B cell (primary cell): ENCODE results near the gene CDC37.
"Not testable (repeated sequence)": the region's sequence is repeated elsewhere in the genome, so short reads cannot be mapped to it uniquely, and the experiment has no call there.

Experiments used
- EZH2 ChIP-seq: IDR thresholded peaks from 2 replicates; pipeline ENCODE4 v1.6.1; 2012; ENCODE audit warnings: borderline replicate concordance, low read depth, mild to moderate bottlenecking, moderate library complexity, low read length; ENCODE audit not compliant: insufficient read depth, poor library complexity, severe bottlenecking
- TF ChIP-seq, protein P1 (sequence below): fragments of 200-600 bp; IDR thresholded peaks from one replicate; pipeline ENCODE4 v1.8.0; 2022; ENCODE audit warnings: antibody characterized with exemption, mild to moderate bottlenecking

DNA sequence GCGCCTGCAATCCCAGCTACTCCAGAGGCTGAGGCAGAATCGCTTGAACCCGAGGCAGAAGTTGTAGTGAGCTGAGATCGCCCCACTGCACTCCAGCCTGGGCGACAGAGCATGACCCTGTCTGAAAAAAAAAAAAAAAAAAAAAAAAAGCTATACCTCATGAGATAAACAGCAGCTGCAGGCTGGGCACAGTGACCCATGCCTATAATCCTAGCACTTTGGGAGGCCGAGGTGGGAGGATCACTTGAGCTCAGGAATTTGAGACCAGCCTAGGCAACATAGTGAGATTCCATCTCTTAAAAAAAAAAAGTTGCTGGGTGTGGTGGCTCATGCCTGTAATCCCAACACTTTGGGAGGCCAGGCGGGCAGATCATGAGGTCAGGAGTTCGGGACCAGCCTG, 4.0 kb downstream of the CDC37 start:
- TF ChIP-seq, protein P1, sequence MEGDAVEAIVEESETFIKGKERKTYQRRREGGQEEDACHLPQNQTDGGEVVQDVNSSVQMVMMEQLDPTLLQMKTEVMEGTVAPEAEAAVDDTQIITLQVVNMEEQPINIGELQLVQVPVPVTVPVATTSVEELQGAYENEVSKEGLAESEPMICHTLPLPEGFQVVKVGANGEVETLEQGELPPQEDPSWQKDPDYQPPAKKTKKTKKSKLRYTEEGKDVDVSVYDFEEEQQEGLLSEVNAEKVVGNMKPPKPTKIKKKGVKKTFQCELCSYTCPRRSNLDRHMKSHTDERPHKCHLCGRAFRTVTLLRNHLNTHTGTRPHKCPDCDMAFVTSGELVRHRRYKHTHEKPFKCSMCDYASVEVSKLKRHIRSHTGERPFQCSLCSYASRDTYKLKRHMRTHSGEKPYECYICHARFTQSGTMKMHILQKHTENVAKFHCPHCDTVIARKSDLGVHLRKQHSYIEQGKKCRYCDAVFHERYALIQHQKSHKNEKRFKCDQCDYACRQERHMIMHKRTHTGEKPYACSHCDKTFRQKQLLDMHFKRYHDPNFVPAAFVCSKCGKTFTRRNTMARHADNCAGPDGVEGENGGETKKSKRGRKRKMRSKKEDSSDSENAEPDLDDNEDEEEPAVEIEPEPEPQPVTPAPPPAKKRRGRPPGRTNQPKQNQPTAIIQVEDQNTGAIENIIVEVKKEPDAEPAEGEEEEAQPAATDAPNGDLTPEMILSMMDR: not testable (repeated sequence)
- not testable (repeated sequence) for TF ChIP-seq EZH2
